ENCODE results near the gene FBRSL1.

FBRSL1 gene

GRCh38 chr12:132510746-132511477 lies 21.0 kb downstream of the FBRSL1 start:
- no peaks in the 10 kb centered on the region for H3K27me3 ChIP-seq (ENCODE audit: insufficient read depth, poor library complexity, severe bottlenecking)
- H3K4me3 ChIP-seq (replicated peaks; ENCODE audit: insufficient read depth, low read length): no peak overlapping the region
- H3K27ac ChIP-seq (replicated peaks): no peak overlapping the region
- DNase-seq (ENCODE audit: low read depth in 1 of 2, low spot score in 1 of 2): no peak
- TF ChIP-seq GABPA (IDR thresholded peaks at IDR 0.05; ENCODE audit: low read depth) (no peak), SPI1 (IDR thresholded peaks at IDR 0.05; ENCODE audit: borderline replicate concordance, low read depth) (no peak)

GRCh38 chr12:132511516-132512196 lies 21.7 kb downstream of the FBRSL1 start:
- Histone ChIP-seq H3K27me3 (ENCODE audit: insufficient read depth, poor library complexity, severe bottlenecking) (no peaks in the 10 kb centered on the region), H3K4me3 (replicated peaks; ENCODE audit: insufficient read depth, low read length) (no peak overlapping the region), H3K27ac (replicated peaks) (no peak overlapping the region)
- TF ChIP-seq POLR2AphosphoS5 (IDR thresholded peaks at IDR 0.05; ENCODE audit: low read depth) (no peak), GABPA (IDR thresholded peaks at IDR 0.05; ENCODE audit: low read depth) (no peak), REST (IDR thresholded peaks at IDR 0.05; ENCODE audit: insufficient replicate concordance, low read depth) (no peak), SPI1 (IDR thresholded peaks at IDR 0.05; ENCODE audit: borderline replicate concordance, low read depth) (no peak)
- TF ChIP-seq, protein P1, sequence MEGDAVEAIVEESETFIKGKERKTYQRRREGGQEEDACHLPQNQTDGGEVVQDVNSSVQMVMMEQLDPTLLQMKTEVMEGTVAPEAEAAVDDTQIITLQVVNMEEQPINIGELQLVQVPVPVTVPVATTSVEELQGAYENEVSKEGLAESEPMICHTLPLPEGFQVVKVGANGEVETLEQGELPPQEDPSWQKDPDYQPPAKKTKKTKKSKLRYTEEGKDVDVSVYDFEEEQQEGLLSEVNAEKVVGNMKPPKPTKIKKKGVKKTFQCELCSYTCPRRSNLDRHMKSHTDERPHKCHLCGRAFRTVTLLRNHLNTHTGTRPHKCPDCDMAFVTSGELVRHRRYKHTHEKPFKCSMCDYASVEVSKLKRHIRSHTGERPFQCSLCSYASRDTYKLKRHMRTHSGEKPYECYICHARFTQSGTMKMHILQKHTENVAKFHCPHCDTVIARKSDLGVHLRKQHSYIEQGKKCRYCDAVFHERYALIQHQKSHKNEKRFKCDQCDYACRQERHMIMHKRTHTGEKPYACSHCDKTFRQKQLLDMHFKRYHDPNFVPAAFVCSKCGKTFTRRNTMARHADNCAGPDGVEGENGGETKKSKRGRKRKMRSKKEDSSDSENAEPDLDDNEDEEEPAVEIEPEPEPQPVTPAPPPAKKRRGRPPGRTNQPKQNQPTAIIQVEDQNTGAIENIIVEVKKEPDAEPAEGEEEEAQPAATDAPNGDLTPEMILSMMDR (IDR thresholded peaks at IDR 0.05; ENCODE audit: insufficient read depth, low read length): no peak
- DNase-seq (ENCODE audit: low read depth in 1 of 2, low spot score in 1 of 2): no peak

- no peak for DNase-seq (ENCODE audit: low read depth in 1 of 2, low spot score in 1 of 2)
- TF ChIP-seq POLR2AphosphoS5 (IDR thresholded peaks at IDR 0.05; ENCODE audit: low read depth) (no peak), SPI1 (IDR thresholded peaks at IDR 0.05; ENCODE audit: borderline replicate concordance, low read depth) (no peak), REST (IDR thresholded peaks at IDR 0.05; ENCODE audit: insufficient replicate concordance, low read depth) (no peak), GABPA (IDR thresholded peaks at IDR 0.05; ENCODE audit: low read depth) (no peak)
- TF ChIP-seq, protein P1 (IDR thresholded peaks at IDR 0.05; ENCODE audit: insufficient read depth, low read length): no peak
- Histone ChIP-seq H3K4me3 (replicated peaks; ENCODE audit: insufficient read depth, low read length) (no peak overlapping the region), H3K27ac (replicated peaks) (no peak overlapping the region), H3K27me3 (ENCODE audit: insufficient read depth, poor library complexity, severe bottlenecking) (no peaks in the 10 kb centered on the region)
Observed at GRCh38 chr12:132512197-132513069, 22.5 kb downstream of the FBRSL1 start.

- no peak overlapping the region for H3K27ac ChIP-seq (replicated peaks)
- no peak for DNase-seq (ENCODE audit: low read depth in 1 of 2, low spot score in 1 of 2)
Observed at GRCh38 chr12:132513070-132513398, 23.1 kb downstream of the FBRSL1 start.

More at GRCh38 chr12:132513070-132513398, 23.1 kb downstream of the FBRSL1 start:
- no peak for TF ChIP-seq GABPA (IDR thresholded peaks at IDR 0.05; ENCODE audit: low read depth)
- no peak for TF ChIP-seq POLR2AphosphoS5 (IDR thresholded peaks at IDR 0.05; ENCODE audit: low read depth)
- TF ChIP-seq REST (IDR thresholded peaks at IDR 0.05; ENCODE audit: insufficient replicate concordance, low read depth): no peak
- TF ChIP-seq, protein P1 (IDR thresholded peaks at IDR 0.05; ENCODE audit: insufficient read depth, low read length): no peak
- TF ChIP-seq SPI1 (IDR thresholded peaks at IDR 0.05; ENCODE audit: borderline replicate concordance, low read depth): no peak
- Histone ChIP-seq H3K4me3 (replicated peaks; ENCODE audit: insufficient read depth, low read length) (no peak overlapping the region), H3K27me3 (ENCODE audit: insufficient read depth, poor library complexity, severe bottlenecking) (no peaks in the 10 kb centered on the region)

All from HL-60 (cell line).